CMK (cell line): ENCODE measurements around the gene SETD1A.

ENCODE experiments used
- DNase-seq: peaks from one replicate; pipeline ENCODE4 v3.0.0-alpha.2; 2010; ENCODE audit warnings: low read depth

SETD1A gene

GRCh38 chr16:30957456-30958174 is at the start of gene SETD1A:
TSS of gene SETD1A (plus strand) at chr16:30957754. CDS start at chr16:30958732, 978 bp downstream.
- DNase-seq, result peak; percentile 84

- DNase-seq, result no peak
Observed at GRCh38 chr16:30910427-30911029, 47.0 kb upstream of the SETD1A start.

GRCh38 chr16:30912794-30913412 is 44.7 kb upstream of the SETD1A start:
- DNase-seq, result no peak

GRCh38 chr16:30914830-30915229 is 42.7 kb upstream of the SETD1A start:
- no peak for DNase-seq

GRCh38 chr16:30918614-30919013 is 38.9 kb upstream of the SETD1A start:
- no peak for DNase-seq

GRCh38 chr16:30920891-30921290 is 36.7 kb upstream of the SETD1A start:
- DNase-seq, result no peak

GRCh38 chr16:30921459-30921747 is 36.2 kb upstream of the SETD1A start:
- DNase-seq, result no peak

- peak; percentile 74 for DNase-seq
Observed at GRCh38 chr16:30921748-30922419, 35.7 kb upstream of the SETD1A start.

GRCh38 chr16:30922420-30922959 is 35.1 kb upstream of the SETD1A start:
- DNase-seq, result peak; percentile 97

GRCh38 chr16:30922960-30923535 is 34.5 kb upstream of the SETD1A start:
- peak; percentile 100 for DNase-seq

- no peak for DNase-seq
Observed at GRCh38 chr16:30923554-30924075, 33.9 kb upstream of the SETD1A start, which contains the start of gene FBXL19. TSS of gene FBXL19 (plus strand) at chr16:30923572. CDS start at chr16:30925755, 2,183 bp downstream.

- DNase-seq, result peak; percentile 43
Observed at GRCh38 chr16:30924076-30924912, 33.3 kb upstream of the SETD1A start.

GRCh38 chr16:30924913-30925631 is 32.5 kb upstream of the SETD1A start:
- no peak for DNase-seq

GRCh38 chr16:30925632-30925987 is 31.9 kb upstream of the SETD1A start:
- no peak for DNase-seq

GRCh38 chr16:30925995-30926811 is 31.4 kb upstream of the SETD1A start:
- no peak for DNase-seq

- DNase-seq, result no peak
Observed at GRCh38 chr16:30926937-30927788, 30.4 kb upstream of the SETD1A start.

- no peak for DNase-seq
Observed at GRCh38 chr16:30927789-30928378, 29.7 kb upstream of the SETD1A start.

GRCh38 chr16:30928390-30928789 is 29.2 kb upstream of the SETD1A start:
- DNase-seq, result no peak
